ENCODE data around the gene USP6NL. TPM values are rescaled to one million over a fixed set of nuclear protein-coding genes. Genes with fewer than 3 reads are reported as not detected.

USP6NL gene
- polyA plus RNA-seq, 3 donors = 5.5 to 7.7 (median 6.7) TPM

- Histone ChIP-seq H3K79me2 (ENCODE audit: insufficient read depth, low read length) (no peaks in the 10 kb centered on the region), H3K9me3 (replicated peaks in 1 of 2; ENCODE audit: control insufficient read depth in 1 of 2, insufficient read depth in 1 of 2, low read length in 2 of 2) (peaks cover 0 to 5% of the 10 kb centered on the region in 2 donors), H3K4me1 (ENCODE audit: control insufficient read depth in 1 of 2, insufficient read depth in 2 of 2, low read length in 2 of 2) (no peaks in the 10 kb centered on the region), H3K36me3 (replicated peaks in 1 of 2; ENCODE audit: control insufficient read depth in 1 of 2, insufficient read depth in 2 of 2, low read length in 2 of 2) (no peaks in the 10 kb centered on the region), H3K27ac (ENCODE audit: low read depth in 1 of 2, low read length in 2 of 2) (no peak overlapping the region), H4K20me1 (ENCODE audit: insufficient read depth, low read length) (no peaks in the 10 kb centered on the region), H2AFZ (ENCODE audit: insufficient read depth, low read depth, low read length, poor library complexity, severe bottlenecking) (no peak overlapping the region), H3K4me3 (replicated peaks in 1 of 3; ENCODE audit: low read depth in 2 of 3, low read length in 3 of 3) (no peak overlapping the region), H3K27me3 (ENCODE audit: control insufficient read depth in 2 of 2, insufficient read depth in 2 of 2, low read length in 2 of 2) (no peaks in the 10 kb centered on the region), H3K4me2 (replicated peaks; ENCODE audit: extremely low read depth, low read length, poor library complexity, severe bottlenecking) (no peak overlapping the region), H3K9ac (ENCODE audit: insufficient read depth, low read length, poor library complexity, severe bottlenecking) (no peak overlapping the region)
- no peak for DNase-seq
- H3K9me3 Mint-ChIP-seq = peaks cover 0 to 6% (median 2%) of the 10 kb centered on the region in 7 donors
- TF ChIP-seq CTCF (IDR thresholded peaks at IDR 0.05) = no peak
- H3K27ac Mint-ChIP-seq = no peak overlapping the region
- H3K27me3 Mint-ChIP-seq (ENCODE audit: low read depth in 3 of 3) = peaks cover 0 to 5% (median 0%) of the 10 kb centered on the region in 3 donors
- intact Hi-C loops (cut with micrococcal nuclease) = no loop called here
- H3K36me3 Mint-ChIP-seq = no peaks in the 10 kb centered on the region
- H3K4me3 Mint-ChIP-seq = no peak overlapping the region
- no peaks in the 10 kb centered on the region for H3K4me1 Mint-ChIP-seq
- 95% methylated on average over 2 of the region's 2 CpGs for WGBS (ENCODE audit: insufficient coverage)
Measured at GRCh38 chr10:11411926-11412545, 199.4 kb downstream of the USP6NL start.

GRCh38 chr10:11409357-11409756 is 202.1 kb downstream of the USP6NL start:
- Mint-ChIP-seq H3K27ac (no peak overlapping the region), H3K4me3 (no peak overlapping the region), H3K27me3 (ENCODE audit: low read depth in 3 of 3) (peaks cover 0 to 3% (median 0%) of the 10 kb centered on the region in 3 donors), H3K36me3 (no peaks in the 10 kb centered on the region), H3K9me3 (peaks cover 0 to 9% (median 4%) of the 10 kb centered on the region in 7 donors), H3K4me1 (no peaks in the 10 kb centered on the region)
- Histone ChIP-seq H4K20me1 (ENCODE audit: insufficient read depth, low read length) (no peaks in the 10 kb centered on the region), H3K9me3 (replicated peaks in 1 of 2; ENCODE audit: control insufficient read depth in 1 of 2, insufficient read depth in 1 of 2, low read length in 2 of 2) (peaks cover 0 to 5% of the 10 kb centered on the region in 2 donors), H3K4me1 (ENCODE audit: control insufficient read depth in 1 of 2, insufficient read depth in 2 of 2, low read length in 2 of 2) (no peaks in the 10 kb centered on the region), H3K36me3 (replicated peaks in 1 of 2; ENCODE audit: control insufficient read depth in 1 of 2, insufficient read depth in 2 of 2, low read length in 2 of 2) (no peaks in the 10 kb centered on the region), H2AFZ (ENCODE audit: insufficient read depth, low read depth, low read length, poor library complexity, severe bottlenecking) (no peak overlapping the region), H3K4me3 (replicated peaks in 1 of 3; ENCODE audit: low read depth in 2 of 3, low read length in 3 of 3) (no peak overlapping the region), H3K4me2 (replicated peaks; ENCODE audit: extremely low read depth, low read length, poor library complexity, severe bottlenecking) (no peak overlapping the region), H3K79me2 (ENCODE audit: insufficient read depth, low read length) (no peaks in the 10 kb centered on the region), H3K27ac (ENCODE audit: low read depth in 1 of 2, low read length in 2 of 2) (no peak overlapping the region), H3K27me3 (ENCODE audit: control insufficient read depth in 2 of 2, insufficient read depth in 2 of 2, low read length in 2 of 2) (no peaks in the 10 kb centered on the region), H3K9ac (ENCODE audit: insufficient read depth, low read length, poor library complexity, severe bottlenecking) (no peak overlapping the region)
- DNase-seq = no peak
- 100% methylated on average over 5 of the region's 11 CpGs for WGBS (ENCODE audit: insufficient coverage)
- TF ChIP-seq CTCF (IDR thresholded peaks at IDR 0.05) = no peak
- intact Hi-C loops (cut with micrococcal nuclease) = no loop called here

All from CD14-positive monocyte (primary cell).